CD4-positive, alpha-beta T cell treated with Interleukin-15 for 1 hour (primary cell): ENCODE measurements around the gene REXO2.

Experiments
- DNase-seq: peaks from one replicate; pipeline ENCODE4 v3.0.0-alpha.2; 2020

REXO2 gene

DNA sequence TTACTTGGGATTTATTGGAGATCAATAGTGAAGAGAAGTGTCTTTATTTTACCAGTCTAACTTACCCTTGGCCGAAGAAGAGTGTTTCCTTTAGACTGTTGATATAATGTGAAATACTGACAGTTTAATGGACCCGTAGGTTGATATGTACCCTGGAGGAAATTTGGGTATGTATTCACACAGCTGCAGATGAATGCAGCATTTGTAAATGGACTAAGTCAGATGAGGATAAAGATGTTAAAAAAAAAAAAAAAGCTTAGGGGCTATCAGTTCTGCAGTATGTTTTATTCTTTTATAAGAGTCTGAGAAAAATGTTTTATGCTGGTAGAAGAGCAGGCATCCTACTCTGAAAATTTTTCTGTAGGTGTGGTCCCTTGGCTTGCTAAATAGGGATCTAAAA is 2.7 kb downstream of the REXO2 start:
- DNase-seq, result no peak

DNA sequence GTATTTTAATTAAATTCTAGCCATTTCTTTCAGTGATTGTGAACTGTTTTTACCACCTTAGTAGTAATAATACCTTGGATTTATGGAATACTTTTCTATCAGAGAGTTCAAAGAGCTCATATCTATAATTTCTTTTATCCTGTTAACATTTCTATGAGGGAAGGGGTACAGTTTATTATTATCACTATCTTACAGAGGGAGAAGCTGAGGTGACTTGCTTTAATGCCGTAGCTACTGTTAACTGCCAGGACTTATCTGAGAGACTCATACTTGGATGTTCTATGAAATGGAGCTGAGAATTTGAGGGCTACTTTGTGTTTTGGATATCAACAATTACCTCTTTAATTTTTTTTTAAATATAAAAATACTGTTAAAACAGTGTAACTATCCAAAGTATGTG is 3.3 kb downstream of the REXO2 start:
- DNase-seq, result no peak

DNA sequence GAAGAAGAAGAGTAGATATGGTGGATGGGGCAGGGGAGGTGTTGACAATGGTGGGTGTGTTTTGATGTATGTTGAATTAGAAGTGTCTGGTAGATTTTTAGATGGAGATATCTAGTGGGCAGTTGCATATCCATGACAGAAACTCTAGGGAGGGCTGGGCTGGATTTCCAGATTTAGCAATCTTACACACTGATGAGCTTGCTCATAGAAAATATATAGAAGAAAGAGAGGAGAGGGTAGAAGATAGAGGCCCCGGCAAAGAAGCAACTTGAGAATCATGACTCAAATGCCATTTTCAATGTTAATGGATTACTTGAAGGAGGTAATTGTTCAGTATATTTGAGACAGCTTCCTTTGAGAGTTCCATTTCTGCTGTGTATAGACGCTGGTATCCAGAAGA is 8.2 kb downstream of the REXO2 start:
- no peak for DNase-seq

DNA sequence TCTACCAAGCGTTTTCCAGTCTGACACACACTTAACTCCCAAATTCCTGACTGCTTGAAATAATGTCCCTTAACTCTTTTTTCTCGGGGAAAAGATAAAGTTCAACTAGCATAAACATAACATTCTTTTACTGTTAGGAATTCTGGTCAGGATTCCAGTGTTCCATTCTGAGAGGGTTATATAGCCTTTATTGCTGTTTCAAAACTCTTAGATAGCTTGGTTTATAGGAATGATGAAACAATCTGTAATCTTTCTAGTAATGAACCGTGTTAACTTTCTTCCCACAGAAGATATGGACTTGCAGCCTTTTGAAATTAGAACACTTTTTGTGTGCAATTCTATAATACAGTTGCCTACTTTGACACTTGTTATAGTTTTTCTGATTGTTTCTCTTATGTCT is 8.6 kb downstream of the REXO2 start:
- no peak for DNase-seq

DNA sequence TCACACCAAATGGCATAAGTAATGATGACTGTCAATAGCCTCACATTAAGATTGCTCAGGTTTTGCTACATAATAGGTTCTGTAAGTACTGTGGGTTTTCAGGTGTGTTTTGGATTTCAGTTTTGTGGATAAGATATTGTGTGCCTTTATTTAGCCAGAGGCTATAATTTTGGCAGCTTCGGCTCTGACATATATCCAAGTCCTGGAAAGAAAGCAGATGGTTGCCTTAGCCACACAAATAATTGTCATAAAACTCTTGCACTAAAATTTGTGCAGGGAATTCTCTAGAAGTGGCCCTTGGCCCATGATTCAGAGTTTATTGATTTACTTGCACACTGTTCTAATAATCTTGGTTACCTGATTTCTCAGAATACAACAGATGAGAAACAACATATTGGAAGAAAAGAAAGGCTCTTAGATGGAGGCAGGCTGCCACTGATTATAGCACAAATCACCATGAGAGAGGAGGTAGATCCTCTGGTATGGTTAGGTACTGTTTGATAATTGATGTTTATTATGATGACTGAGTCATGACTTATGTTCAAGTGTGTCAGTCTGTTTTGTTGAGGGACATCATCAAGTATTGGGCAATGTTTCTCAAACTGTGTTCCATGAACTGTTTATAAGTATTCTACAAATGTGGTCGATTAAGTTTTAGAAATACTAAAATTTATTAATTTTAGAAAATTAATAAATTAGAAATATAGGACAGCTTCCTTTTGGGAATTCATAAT is 9.6 kb downstream of the REXO2 start:
- DNase-seq, result no peak

DNA sequence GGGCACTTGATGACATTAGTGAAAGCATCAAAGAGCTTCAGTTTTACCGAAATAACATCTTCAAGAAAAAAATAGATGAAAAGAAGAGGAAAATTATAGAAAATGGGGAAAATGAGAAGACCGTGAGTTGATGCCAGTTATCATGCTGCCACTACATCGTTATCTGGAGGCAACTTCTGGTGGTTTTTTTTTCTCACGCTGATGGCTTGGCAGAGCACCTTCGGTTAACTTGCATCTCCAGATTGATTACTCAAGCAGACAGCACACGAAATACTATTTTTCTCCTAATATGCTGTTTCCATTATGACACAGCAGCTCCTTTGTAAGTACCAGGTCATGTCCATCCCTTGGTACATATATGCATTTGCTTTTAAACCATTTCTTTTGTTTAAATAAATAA is 10.6 kb downstream of the REXO2 start:
- DNase-seq, result no peak

DNA sequence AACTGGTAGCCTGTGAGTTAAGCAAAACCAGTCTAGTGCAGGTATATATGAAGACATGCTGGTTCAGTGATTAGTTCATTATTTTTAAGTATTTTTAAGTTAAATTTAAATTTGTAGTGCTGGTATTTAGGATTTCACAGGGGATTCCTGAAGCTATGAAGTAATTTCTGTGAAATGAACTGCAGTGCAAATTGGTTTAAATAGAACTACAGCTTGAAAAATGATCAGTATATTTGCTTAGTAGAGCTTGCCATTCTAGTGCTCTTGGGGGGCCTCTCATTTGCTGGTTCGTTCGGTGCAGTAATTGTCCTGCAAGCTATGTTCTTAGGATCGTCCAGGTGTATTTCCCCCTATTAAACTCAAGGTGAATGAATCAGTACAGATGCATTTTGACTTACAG is 13.1 kb downstream of the REXO2 start:
- no peak for DNase-seq

DNA sequence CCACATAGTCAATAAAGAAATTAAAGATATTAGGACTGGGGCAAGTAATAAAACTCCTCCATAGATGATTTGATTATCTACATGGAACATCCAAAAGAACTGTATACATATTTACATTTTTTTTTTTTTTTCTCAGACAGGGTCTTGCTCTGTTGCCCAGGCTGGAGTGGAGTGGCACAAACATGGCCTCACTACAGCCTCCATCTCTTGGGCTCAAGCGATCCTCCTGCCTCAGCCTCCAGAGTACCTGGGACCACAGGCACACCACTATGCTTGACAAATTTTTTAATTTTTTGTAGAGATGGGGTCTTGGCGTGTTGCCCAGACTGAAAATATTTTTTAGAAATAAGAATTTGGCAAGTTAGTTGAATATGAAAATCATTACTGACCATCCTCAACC is 24.7 kb downstream of the REXO2 start:
- DNase-seq, result no peak

DNA sequence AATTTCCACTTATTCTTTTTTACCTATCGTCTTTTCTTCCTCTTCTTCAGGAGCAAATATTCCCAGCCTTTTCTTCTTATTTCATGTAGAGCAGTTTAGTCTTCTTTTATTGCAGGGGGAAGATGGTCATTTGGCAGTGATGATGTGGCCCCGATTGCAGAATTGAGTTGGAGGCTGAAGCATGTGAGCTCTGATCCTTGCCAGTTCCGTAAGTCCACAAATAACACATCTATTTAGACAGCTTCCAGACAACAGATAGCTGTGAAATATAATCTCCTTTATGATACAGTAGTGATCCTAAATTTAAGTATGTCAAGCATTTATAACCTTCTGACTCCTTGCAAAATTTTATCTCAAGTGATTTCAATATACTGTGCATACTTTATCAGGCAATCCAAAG is 27.5 kb downstream of the REXO2 start:
- no peak for DNase-seq

DNA sequence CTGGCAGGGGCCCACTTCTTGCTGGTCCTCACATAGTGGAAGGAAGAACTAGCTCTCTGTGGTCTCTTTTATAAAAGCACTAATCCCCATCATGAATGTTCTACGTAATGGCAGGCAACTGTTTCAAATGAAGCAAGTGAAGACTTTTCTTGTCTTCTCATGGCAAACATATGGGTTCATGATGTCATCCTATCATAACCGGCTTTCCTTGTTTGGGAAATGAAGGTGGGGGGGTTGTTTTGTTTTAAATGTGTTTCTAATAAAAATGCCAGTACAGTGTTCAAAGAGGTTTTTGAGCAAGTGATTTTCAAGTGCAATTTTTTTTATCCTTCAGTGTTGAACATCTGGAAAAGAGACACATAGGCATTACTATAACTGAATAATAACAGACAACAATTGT is 33.4 kb downstream of the REXO2 start:
- DNase-seq, result no peak

DNA sequence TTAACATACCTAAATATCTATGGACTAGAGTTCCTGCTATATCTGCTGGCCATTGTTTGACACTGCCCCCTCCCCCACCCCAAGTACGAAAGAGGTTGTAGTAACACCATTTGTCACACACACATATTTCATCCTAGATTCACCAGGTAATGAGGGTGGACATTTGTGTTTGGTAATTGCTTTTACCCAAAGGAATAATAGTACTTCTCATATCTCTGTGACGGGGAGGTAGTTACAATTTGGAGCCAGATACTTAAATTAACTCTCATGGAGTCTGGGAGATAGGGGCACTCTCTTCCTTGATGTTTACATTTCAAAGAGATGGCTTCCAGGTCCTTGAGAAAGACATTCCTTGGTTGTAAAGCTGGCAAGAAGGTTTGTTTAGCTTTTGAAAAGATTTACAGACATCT is 38.7 kb downstream of the REXO2 start:
- no peak for DNase-seq

DNA sequence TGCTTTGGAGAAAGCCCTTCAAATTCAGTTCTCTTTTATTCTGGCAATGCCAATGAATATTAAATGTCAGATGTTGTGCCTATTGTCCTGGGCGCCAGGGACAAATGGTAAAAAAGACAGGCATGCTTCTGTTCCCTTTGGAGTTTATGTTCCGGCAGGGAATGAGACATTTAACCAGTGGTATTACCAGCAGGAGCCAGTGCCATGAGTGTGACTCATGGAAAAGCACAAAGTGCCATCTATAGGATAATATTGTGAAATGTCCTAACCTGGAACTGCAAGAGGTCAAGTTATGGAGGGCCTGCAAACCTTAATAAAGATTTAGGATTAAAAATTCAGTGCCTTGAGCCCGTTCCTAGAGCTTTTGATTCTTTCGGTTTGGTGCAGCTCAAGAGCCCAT is 39.5 kb downstream of the REXO2 start:
- DNase-seq, result no peak

DNA sequence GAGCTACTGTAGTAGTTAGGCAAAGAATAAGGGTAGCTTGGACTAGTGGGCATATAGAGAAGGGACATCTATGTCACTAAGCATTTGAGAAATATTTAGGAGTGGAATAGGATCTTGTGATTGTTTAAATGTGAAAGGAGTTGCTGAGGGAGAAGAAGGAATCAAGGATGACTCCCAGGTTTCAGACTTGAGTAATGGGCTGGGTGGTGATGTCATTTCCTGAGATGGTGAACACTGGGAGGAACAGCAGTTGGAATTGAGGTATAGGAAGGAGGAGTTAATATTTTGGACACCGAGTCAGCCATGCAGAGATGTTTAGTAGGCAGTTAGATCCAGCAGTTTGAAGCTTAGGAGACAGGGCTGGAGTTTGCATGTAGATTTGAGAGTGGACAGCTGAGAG is 40.1 kb downstream of the REXO2 start:
- DNase-seq, result no peak

DNA sequence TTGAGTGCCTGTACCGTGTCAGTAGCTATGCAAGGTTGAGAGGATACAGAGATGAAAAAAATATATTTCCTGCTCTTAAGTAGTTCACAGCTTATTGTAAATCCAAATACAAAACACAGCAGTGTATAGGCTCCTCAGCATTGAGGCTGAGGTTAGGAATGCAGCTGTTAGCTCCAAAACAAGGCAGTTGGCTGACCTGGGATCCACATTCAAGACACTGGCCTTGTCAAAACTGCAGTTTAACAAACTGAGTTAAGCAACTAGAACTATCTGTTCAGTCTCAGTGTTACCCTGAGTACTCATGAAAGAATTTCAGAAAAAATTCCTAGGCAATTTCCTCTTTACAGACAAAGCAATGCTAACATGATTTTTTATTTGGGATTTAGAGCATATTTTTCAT is 42.8 kb downstream of the REXO2 start:
- DNase-seq, result no peak

DNA sequence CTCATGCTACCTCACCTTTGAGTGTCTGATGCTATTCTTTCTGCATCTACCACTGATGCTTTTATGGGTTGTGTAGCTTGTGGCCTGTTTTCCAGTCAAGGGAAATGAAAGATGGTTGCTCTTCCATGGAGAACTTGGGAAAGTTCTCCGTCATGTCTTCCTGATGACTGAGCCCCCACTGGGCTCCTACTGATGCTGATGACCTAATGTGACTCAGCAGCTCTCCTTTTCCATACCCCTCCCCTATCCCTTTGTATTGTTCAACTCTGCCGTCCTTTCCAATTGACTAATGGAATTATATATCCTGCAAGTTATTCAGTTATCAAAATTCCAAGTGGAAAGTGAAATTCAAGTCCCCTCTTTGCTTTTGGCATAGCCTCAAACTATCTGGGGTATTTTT is 44.7 kb downstream of the REXO2 start:
- no peak for DNase-seq

DNA sequence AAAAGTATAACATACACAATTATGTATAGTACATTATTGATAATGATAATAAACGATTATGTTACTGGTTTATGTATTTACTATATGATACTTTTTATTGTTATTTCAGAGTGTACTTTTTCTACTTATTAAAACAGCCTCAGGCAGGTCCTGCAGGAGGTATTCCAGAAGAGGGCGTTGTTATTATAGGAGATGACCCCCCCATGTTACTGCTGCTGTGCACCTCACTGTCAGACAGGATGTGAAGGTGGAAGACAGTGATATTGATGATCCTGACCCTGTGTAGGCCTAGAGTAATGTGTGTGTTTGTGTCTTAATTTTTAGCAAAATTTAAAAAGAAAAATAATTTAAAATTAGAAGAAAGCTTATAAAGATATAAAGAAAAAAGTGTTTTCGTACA is 57.6 kb downstream of the REXO2 start:
- DNase-seq, result no peak

DNA sequence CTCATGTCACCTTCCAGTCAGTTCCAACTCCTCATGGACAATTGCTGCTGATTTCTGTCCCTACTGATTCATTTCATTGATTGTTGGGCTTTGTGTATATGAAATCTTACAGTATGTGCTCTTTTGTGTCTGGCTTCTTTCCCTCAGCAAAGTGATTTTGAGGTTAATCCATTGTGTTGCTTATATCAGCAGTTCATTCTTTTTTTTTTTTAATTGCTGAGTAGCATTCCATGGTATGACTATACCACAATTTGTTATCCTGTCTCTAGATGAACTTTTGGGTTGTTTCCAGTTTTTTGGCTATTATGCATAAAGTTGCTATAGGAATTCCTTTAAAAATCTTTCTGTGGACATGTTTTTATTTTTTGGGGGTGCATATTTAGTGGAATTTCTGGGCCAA is 60.5 kb downstream of the REXO2 start:
- no peak for DNase-seq
